Activated CD8-positive, alpha-beta T cell treated with anti-CD3 and anti-CD28 coated beads, Interleukin-2, amount 10 ng/mL, durations not matched to agents 7 days and 5 days (primary cell): ENCODE measurements around the gene ZNF688. TPM values are rescaled to one million over a fixed set of nuclear protein-coding genes. Genes with fewer than 3 reads are reported as not detected.

Experiments used
- ATAC-seq: fragments of 150-1000 bp; cut with Tn5 transposase; one replicate; pipeline ENCODE4 v1.10.0; 2021; ENCODE audit warnings: moderate library complexity
- CTCF ChIA-PET: fragments of 350-600 bp; sonication (Branson Sonifier 250); formaldehyde crosslinking; loops from one replicate; lab custom pipeline; 2021; ENCODE audit warnings: antibody characterized with exemption; lab: Charles Lee
- POLR2A ChIA-PET: fragments of 350-600 bp; sonication (Branson Sonifier 250); formaldehyde crosslinking; loops from one replicate; lab custom pipeline; 2021; ENCODE audit warnings: antibody characterized with exemption; lab: Charles Lee
- DNase-seq: peaks from one replicate; pipeline ENCODE4 v3.0.0-alpha.2; 2020
- H3K27ac Mint-ChIP-seq: one replicate; pipeline ENCODE4 v1.8.0; 2021; ENCODE audit warnings: mild to moderate bottlenecking, mixed read lengths
- H3K27me3 Mint-ChIP-seq: one replicate; pipeline ENCODE4 v1.8.0; 2021; ENCODE audit warnings: low read depth, mixed read lengths
- H3K36me3 Mint-ChIP-seq: one replicate; pipeline ENCODE4 v1.8.0; 2021; ENCODE audit warnings: low read depth, mixed read lengths
- H3K4me1 Mint-ChIP-seq: one replicate; pipeline ENCODE4 v1.8.0; 2021; ENCODE audit warnings: low read depth, mixed read lengths
- H3K4me3 Mint-ChIP-seq: one replicate; pipeline ENCODE4 v1.8.0; 2021; ENCODE audit warnings: mild to moderate bottlenecking, mixed read lengths
- H3K9me3 Mint-ChIP-seq: one replicate; pipeline ENCODE4 v1.8.0; 2022; ENCODE audit warnings: mixed read lengths; ENCODE audit not compliant: insufficient read depth
- total RNA-seq, 2 experiments: library from RNA; stranded (reverse); gene quantifications; one replicate each; pipeline ENCODE4 v1.2.3, GENCODE V29; 2021

ZNF688 gene
- total RNA-seq, 2 experiments from 2014 or later, result 12.5 to 13.4 TPM

- DNase-seq, result no peak
- Mint-ChIP-seq H3K9me3 (no peaks in the 10 kb centered on the region), H3K27me3 (no peaks in the 10 kb centered on the region), H3K4me3 (no peak overlapping the region), H3K36me3 (peaks cover 2% of the 10 kb centered on the region), H3K27ac (peak overlapping the region; percentile 18), H3K4me1 (peaks cover 36% of the 10 kb centered on the region)
- no peak for ATAC-seq
- CTCF ChIA-PET, result interaction anchor here (0.8 to 2.8 kb wide), 6 partner anchors 8 to 49 kb away, joined by 3 to 9 read pairs (median 8); partner anchors contain the start of genes ZNF747 and ZNF764
- POLR2A ChIA-PET, result interaction anchor here (1.2 to 3.9 kb wide), 3 partner anchors 9 to 92 kb away, joined by 4 to 29 read pairs (median 27); partner anchors contain the start of genes ZNF747 and ZNF764
These were observed 5.0 kb downstream of the ZNF688 start for GRCh38 chr16:30566531-30566930.

DNA sequence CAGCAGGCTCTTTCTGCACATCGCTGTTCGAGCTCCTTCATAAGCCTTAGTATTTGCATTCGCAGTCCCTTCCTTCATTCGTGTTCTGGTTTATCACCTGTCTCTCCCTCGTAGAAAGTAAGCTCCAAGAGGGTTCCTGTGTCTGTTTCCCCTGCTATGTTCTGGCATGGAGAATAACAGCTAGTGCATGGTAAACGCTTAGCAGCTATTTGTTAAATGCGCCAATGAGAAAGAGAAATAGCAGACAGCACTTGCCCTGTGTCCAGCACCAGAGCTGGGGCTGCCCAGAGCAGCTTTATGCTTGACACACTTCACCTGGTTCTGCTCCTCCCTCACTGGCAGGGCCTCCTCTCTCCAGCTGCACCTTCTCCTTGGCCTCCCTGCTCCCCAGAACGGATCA is 5.5 kb downstream of the ZNF688 start:
- Mint-ChIP-seq H3K27me3 (peaks cover 3% of the 10 kb centered on the region), H3K4me3 (no peak overlapping the region), H3K27ac (peak overlapping the region; percentile 18), H3K36me3 (peaks cover 2% of the 10 kb centered on the region), H3K4me1 (peaks cover 38% of the 10 kb centered on the region), H3K9me3 (no peaks in the 10 kb centered on the region)
- ATAC-seq (no peak), DNase-seq (no peak)
- ChIA-PET CTCF (interaction anchor here (0.8 to 1.7 kb wide), 7 partner anchors 9 to 136 kb away, joined by 3 to 8 read pairs (median 4); partner anchors contain the start of genes DCTPP1, ZNF747 and ZNF764), POLR2A (interaction anchor here (1.1 to 3.9 kb wide), 4 partner anchors 8 to 93 kb away, joined by 3 to 29 read pairs (median 16); partner anchors contain the start of genes ZNF747 and ZNF764)

GRCh38 chr16:30565526-30565925 is 6.0 kb downstream of the ZNF688 start:
- H3K4me3 Mint-ChIP-seq, result no peak overlapping the region
- no peak overlapping the region for H3K27ac Mint-ChIP-seq
- peaks cover 38% of the 10 kb centered on the region for H3K4me1 Mint-ChIP-seq
- H3K27me3 Mint-ChIP-seq, result peaks cover 3% of the 10 kb centered on the region
- POLR2A ChIA-PET, result interaction anchor here (1.1 to 3.9 kb wide), 3 partner anchors 8 to 77 kb away, joined by 3 to 29 read pairs (median 27); partner anchors contain the start of genes ZNF747 and ZNF764
- DNase-seq (no peak), ATAC-seq (no peak)
- peaks cover 2% of the 10 kb centered on the region for H3K36me3 Mint-ChIP-seq
- CTCF ChIA-PET, result interaction anchor here (0.8 to 1.7 kb wide), 6 partner anchors 8 to 136 kb away, joined by 4 to 8 read pairs (median 5); partner anchors contain the start of genes DCTPP1, ZNF747 and ZNF764
- H3K9me3 Mint-ChIP-seq, result no peaks in the 10 kb centered on the region

GRCh38 chr16:30562021-30562420 is 9.5 kb downstream of the ZNF688 start:
- CTCF ChIA-PET, result interaction anchor here (1.2 to 2.1 kb wide), 3 partner anchors 26 to 132 kb away, joined by 3 to 9 read pairs (median 7); partner anchors contain the start of gene DCTPP1
- H3K36me3 Mint-ChIP-seq, result peaks cover 3% of the 10 kb centered on the region
- H3K27me3 Mint-ChIP-seq, result peaks cover 3% of the 10 kb centered on the region
- peaks cover 27% of the 10 kb centered on the region for H3K4me1 Mint-ChIP-seq
- POLR2A ChIA-PET, result interaction anchor here (1.5 to 2.1 kb wide), 2 partner anchors 10 to 27 kb away, joined by 13 to 16 read pairs; partner anchors contain the start of genes ZNF688 and ZNF747
- H3K4me3 Mint-ChIP-seq, result peak overlapping the region; percentile 81
- no peaks in the 10 kb centered on the region for H3K9me3 Mint-ChIP-seq
- ATAC-seq (no peak), DNase-seq (no peak)
- H3K27ac Mint-ChIP-seq, result peak overlapping the region; percentile 85

GRCh38 chr16:30561089-30561816 is 10.3 kb downstream of the ZNF688 start:
- H3K4me3 Mint-ChIP-seq, result peak overlapping the region; percentile 81
- peaks cover 28% of the 10 kb centered on the region for H3K4me1 Mint-ChIP-seq
- ChIA-PET CTCF (interaction anchor here (1.2 to 2.1 kb wide), 3 partner anchors 26 to 132 kb away, joined by 3 to 9 read pairs (median 7); partner anchors contain the start of gene DCTPP1), POLR2A (interaction anchor here (0.8 to 2.1 kb wide), 4 partner anchors 9 to 103 kb away, joined by 3 to 16 read pairs (median 8); partner anchors contain the start of genes ZNF688 and ZNF747)
- no peaks in the 10 kb centered on the region for H3K9me3 Mint-ChIP-seq
- peaks cover 6% of the 10 kb centered on the region for H3K36me3 Mint-ChIP-seq
- peaks cover 3% of the 10 kb centered on the region for H3K27me3 Mint-ChIP-seq
- DNase-seq (no peak), ATAC-seq (no peak)
- H3K27ac Mint-ChIP-seq, result peak overlapping the region; percentile 85

- Mint-ChIP-seq H3K36me3 (peaks cover 17% of the 10 kb centered on the region), H3K4me1 (peaks cover 32% of the 10 kb centered on the region), H3K9me3 (no peaks in the 10 kb centered on the region), H3K4me3 (peak overlapping the region; percentile 7), H3K27me3 (peaks cover 3% of the 10 kb centered on the region), H3K27ac (peak overlapping the region; percentile 56)
- POLR2A ChIA-PET, result interaction anchor here (3.3 to 3.5 kb wide), 2 partner anchors 12 to 25 kb away, joined by 43 to 80 read pairs; partner anchors contain the start of genes ZNF688 and ZNF747
- ATAC-seq, result no peak
- DNase-seq, result no peak
- CTCF ChIA-PET, result interaction anchor here (1.5 to 6.0 kb wide), 2 partner anchors 24 to 99 kb away, joined by 4 to 76 read pairs; partner anchors contain the start of gene ZNF747
These were observed 11.8 kb downstream of the ZNF688 start for GRCh38 chr16:30559690-30560089.

- peak overlapping the region; percentile 87 for H3K4me3 Mint-ChIP-seq
- H3K36me3 Mint-ChIP-seq, result peaks cover 24% of the 10 kb centered on the region
- peaks cover 3% of the 10 kb centered on the region for H3K27me3 Mint-ChIP-seq
- peak overlapping the region; percentile 86 for H3K27ac Mint-ChIP-seq
- CTCF ChIA-PET, result interaction anchor here (0.8 to 6.0 kb wide), 16 partner anchors 7 to 129 kb away, joined by 3 to 76 read pairs (median 6); partner anchors contain the start of genes DCTPP1, PRR14, ZNF688 and ZNF747
- H3K9me3 Mint-ChIP-seq, result no peaks in the 10 kb centered on the region
- DNase-seq (no peak), ATAC-seq (no peak)
- peaks cover 38% of the 10 kb centered on the region for H3K4me1 Mint-ChIP-seq
- POLR2A ChIA-PET, result interaction anchor here (0.6 to 3.5 kb wide), 12 partner anchors 8 to 188 kb away, joined by 3 to 80 read pairs (median 6); partner anchors contain the start of genes DCTPP1, ITGAL, ZNF688 and ZNF689
These were observed 12.6 kb downstream of the ZNF688 start for GRCh38 chr16:30558789-30559377.

DNA sequence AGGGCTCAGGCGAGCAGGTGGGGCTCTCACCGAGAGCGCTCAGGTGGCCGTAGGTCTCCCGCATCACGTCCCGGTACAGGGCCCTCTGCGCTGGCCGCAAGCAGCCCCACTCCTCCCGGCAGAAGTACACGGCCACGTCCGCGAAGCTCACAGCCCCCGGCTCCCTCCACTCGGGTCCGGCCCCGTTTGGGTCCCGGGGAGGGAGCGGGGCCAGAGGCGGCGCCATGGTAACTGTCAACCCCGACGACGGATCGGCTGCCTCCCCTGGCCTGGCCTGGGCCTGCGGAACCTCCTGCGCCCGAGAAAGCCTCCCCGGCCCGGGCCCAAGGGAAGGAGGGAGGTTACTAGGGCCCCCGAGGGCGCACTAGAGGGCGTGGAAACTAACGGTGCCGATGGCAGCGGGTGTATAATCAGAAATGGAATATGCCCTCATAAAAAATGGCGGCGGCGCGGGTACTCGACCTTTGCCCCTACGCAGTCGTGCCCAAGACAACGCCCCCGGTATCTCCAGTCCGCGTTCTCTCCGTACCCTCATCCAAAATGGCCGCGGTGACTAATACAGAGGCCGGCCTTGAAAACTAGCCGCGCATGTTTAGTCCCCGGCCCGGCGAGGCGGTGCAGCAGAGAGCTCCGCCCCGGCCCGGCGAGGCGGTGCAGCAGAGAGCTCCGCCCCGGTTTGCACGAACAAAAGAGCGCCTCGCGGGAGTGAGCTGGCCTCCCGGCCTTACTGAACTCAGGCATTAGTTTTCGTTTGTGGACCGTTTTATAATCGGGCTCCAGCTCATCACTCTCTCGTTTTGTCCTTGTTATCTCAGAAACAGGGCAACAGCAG is 13.3 kb downstream of the ZNF688 start, which contains the start of gene ZNF764:
ZNF764 (minus strand) TSS at position 418 of the 832 bp plus-strand sequence; CDS start at position 226, 192 bp downstream.
- Mint-ChIP-seq H3K4me3 (peak within 1 kb of the TSS; percentile 87), H3K27ac (peak within 1 kb of the TSS; percentile 86), H3K36me3 (peaks cover 31% of the 10 kb centered on the region), H3K4me1 (peaks cover 46% of the 10 kb centered on the region), H3K9me3 (no peaks in the 10 kb centered on the region), H3K27me3 (peaks cover 3% of the 10 kb centered on the region)
- POLR2A ChIA-PET, result interaction anchor here (0.6 to 3.5 kb wide), 16 partner anchors 9 to 187 kb away, joined by 3 to 80 read pairs (median 4); partner anchors contain the start of genes DCTPP1, ITGAL, ZNF688 and ZNF689
- ATAC-seq, result peak; percentile 96
- CTCF ChIA-PET, result interaction anchor here (0.8 to 6.0 kb wide), 20 partner anchors 8 to 149 kb away, joined by 3 to 76 read pairs (median 4); partner anchors contain the start of genes DCTPP1, PRR14, ZNF688 and ZNF747
- peak; percentile 99 for DNase-seq

DNA sequence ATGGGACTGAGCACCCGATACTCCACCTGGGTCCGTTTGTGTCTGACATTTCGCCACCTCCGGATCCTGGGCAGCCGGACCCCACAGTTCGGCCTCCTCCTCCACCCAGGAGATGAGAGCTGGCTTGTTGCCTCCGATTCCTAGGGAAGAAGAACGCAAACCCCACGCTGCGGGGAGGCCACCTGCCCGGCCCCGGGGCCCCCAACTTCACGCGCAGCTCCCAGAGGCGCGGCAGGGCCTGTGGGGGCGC is 13.9 kb downstream of the ZNF688 start:
- Mint-ChIP-seq H3K4me1 (peaks cover 50% of the 10 kb centered on the region), H3K27me3 (peaks cover 3% of the 10 kb centered on the region), H3K27ac (peak overlapping the region; percentile 86), H3K9me3 (no peaks in the 10 kb centered on the region), H3K4me3 (peak overlapping the region; percentile 87), H3K36me3 (peaks cover 37% of the 10 kb centered on the region)
- POLR2A ChIA-PET, result interaction anchor here (0.6 to 3.5 kb wide), 14 partner anchors 9 to 1629 kb away, joined by 3 to 80 read pairs (median 4); partner anchors contain the start of genes DCTPP1, ZNF688, ZNF689 and ZNF747
- DNase-seq (no peak), ATAC-seq (no peak)
- CTCF ChIA-PET, result interaction anchor here (0.8 to 6.0 kb wide), 18 partner anchors 8 to 148 kb away, joined by 3 to 76 read pairs (median 4); partner anchors contain the start of genes DCTPP1, PRR14, ZNF688 and ZNF747

DNA sequence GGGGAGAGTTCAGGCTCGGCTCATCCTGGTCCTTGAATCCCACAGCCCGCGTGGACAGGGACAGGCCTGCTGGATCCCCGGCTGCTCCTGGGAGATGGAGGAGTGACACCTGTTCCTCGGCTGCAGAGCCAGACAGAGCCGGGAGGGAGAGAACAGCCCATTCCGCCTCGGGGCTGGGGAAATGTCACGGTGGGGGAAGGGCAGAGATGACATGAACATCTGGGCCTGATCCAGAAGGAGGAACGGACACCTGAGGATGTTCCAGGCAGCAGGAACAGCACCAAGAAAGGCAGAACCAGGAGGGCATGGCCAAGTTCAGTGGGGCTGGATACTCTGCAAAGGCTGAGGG is 15.4 kb downstream of the ZNF688 start:
- peak overlapping the region; percentile 57 for H3K27ac Mint-ChIP-seq
- H3K4me1 Mint-ChIP-seq, result peaks cover 60% of the 10 kb centered on the region
- no peaks in the 10 kb centered on the region for H3K9me3 Mint-ChIP-seq
- H3K4me3 Mint-ChIP-seq, result peak overlapping the region; percentile 58
- POLR2A ChIA-PET, result interaction anchor here (3.2 to 3.5 kb wide), 2 partner anchors 22 to 29 kb away, joined by 24 to 80 read pairs; partner anchors contain the start of genes ZNF747 and ZNF785
- ATAC-seq (no peak), DNase-seq (no peak)
- H3K36me3 Mint-ChIP-seq, result peaks cover 40% of the 10 kb centered on the region
- CTCF ChIA-PET, result interaction anchor here (0.6 to 6.0 kb wide), 5 partner anchors 10 to 104 kb away, joined by 3 to 76 read pairs (median 8); partner anchors contain the start of genes ZNF688 and ZNF747
- peaks cover 2% of the 10 kb centered on the region for H3K27me3 Mint-ChIP-seq
